ENCODE measurements around the gene AGPAT3.

- TF ChIP-seq CTCF (IDR thresholded peaks at IDR 0.05) (no peak), POLR2AphosphoS5 (IDR thresholded peaks at IDR 0.05) (no peak), EP300 (IDR thresholded peaks at IDR 0.05) (no peak)
Observed at GRCh38 chr21:43970551-43970950, 105.5 kb downstream of the AGPAT3 start.

Measured in upper lobe of left lung (tissue), 4 donors.